Omental fat pad (tissue), 4 donors: ENCODE measurements around the gene GNG2. TPM values are rescaled to one million over a fixed set of nuclear protein-coding genes. Genes with fewer than 3 reads are reported as not detected.

ENCODE experiments used
- ATAC-seq: fragments of 150-250 bp; one replicate; pipeline ENCODE4 v1.9.1; 2016; ENCODE audit warnings: mild to moderate bottlenecking, moderate library complexity; ENCODE audit not compliant: low FRiP score
- DNase-seq: peaks from one replicate; pipeline ENCODE4 v3.0.0-alpha.2; 2019; ENCODE audit warnings: low spot score
- total RNA-seq, 4 donors: library from RNA; depleted of rRNA; stranded (reverse); fragments of >200 nt; gene quantifications; one replicate each; pipeline ENCODE4 v1.1.0, GENCODE V29; 2016
- TF ChIP-seq, protein P1 (sequence below), 3 donors: fragments of 450-650 bp; IDR thresholded peaks; one replicate each; pipeline ENCODE4 v1.5.1; 2016 to 2017; ENCODE audit warnings: antibody characterized with exemption in 3 of 3, mild to moderate bottlenecking in 3 of 3, moderate library complexity in 2 of 3

Gene GNG2
- total RNA-seq, 4 donors from 2014 or later = 40.7 to 85.6 (median 54.0) TPM

DNA sequence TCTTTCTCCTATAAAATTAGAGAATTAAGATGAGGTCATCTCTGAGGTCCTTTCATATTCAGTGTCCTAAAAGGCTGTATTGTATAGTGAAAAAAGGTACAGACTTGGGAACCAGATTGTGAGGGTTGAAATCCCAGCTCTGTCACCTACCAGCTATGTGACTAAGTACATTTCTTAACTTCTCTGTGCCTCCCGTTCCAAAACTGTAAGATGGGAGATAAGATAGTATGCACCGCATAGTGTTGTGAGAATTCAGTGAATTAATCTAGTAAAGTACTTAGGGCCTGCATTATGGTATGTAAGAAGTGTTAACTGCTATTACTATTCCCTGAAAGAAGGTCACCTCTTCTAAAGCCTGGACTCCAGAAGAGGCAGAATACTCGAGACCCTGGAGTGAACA is 60.6 kb downstream of the GNG2 start:
- DNase-seq (no peak), ATAC-seq (no peak)
- TF ChIP-seq, protein P1, sequence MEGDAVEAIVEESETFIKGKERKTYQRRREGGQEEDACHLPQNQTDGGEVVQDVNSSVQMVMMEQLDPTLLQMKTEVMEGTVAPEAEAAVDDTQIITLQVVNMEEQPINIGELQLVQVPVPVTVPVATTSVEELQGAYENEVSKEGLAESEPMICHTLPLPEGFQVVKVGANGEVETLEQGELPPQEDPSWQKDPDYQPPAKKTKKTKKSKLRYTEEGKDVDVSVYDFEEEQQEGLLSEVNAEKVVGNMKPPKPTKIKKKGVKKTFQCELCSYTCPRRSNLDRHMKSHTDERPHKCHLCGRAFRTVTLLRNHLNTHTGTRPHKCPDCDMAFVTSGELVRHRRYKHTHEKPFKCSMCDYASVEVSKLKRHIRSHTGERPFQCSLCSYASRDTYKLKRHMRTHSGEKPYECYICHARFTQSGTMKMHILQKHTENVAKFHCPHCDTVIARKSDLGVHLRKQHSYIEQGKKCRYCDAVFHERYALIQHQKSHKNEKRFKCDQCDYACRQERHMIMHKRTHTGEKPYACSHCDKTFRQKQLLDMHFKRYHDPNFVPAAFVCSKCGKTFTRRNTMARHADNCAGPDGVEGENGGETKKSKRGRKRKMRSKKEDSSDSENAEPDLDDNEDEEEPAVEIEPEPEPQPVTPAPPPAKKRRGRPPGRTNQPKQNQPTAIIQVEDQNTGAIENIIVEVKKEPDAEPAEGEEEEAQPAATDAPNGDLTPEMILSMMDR (IDR thresholded peaks at IDR 0.05) = no peak

DNA sequence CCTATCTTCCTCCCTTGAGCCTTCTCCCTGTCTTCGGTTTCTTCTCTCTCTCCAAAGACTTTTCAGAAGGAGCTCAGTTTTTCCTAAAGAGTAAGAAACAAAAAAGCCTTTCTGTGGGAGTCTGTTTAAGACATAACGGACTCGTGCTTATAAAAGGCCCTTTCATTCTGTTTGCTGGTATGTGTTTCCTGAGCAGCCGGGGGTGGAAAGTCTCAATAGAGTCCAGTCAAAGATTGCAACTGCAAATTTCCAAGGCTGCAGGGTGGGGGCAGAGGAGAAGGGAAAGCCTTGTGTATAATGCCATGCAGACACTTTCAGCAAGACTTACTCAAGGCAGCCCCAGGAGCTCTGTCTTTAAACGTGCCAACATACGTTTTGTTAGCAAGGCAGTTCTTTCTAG is 62.2 kb downstream of the GNG2 start:
- ATAC-seq (no peak), DNase-seq (no peak)
- TF ChIP-seq, protein P1 (IDR thresholded peaks at IDR 0.05) = no peak

DNA sequence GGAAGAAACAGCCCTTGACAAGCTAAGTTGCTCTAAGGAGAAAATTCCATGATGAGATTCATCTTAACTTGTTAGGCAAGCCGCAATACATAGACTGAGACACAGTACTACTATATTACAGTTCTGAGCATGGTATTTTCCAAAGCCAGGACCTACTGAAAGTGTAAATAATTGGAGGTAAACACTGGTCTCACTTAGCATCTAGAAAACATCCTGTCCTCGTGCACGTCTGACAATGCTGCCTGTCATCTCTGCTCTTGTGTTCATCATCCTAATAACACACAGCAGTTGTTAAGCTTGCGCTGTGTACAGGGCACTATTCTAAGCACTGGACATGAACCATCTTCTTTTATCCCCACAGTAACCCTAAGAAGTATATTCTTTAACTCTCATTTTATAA is 64.2 kb downstream of the GNG2 start:
- DNase-seq (no peak), ATAC-seq (no peak)
- TF ChIP-seq, protein P1 (IDR thresholded peaks at IDR 0.05) = no peak

DNA sequence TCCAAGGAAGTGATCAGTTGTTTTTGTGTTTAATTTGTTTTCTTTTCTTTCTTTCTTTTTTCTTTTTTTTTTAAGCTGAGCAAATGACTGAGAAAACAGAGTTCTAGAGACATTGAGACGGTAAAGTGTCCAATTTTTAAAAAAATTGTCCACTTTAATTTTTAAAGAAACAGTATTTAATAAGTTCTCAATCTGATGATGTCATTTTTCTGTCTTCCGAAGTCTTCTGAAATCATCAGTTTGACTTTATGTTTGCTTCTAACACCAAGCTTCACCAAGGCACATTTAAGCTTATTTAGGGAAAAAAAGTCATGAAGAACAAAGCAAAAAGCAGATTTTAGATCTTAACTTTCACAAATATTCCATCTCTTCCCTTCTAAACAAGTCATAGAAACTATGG is 65.6 kb downstream of the GNG2 start:
- DNase-seq (no peak), ATAC-seq (no peak)

DNA sequence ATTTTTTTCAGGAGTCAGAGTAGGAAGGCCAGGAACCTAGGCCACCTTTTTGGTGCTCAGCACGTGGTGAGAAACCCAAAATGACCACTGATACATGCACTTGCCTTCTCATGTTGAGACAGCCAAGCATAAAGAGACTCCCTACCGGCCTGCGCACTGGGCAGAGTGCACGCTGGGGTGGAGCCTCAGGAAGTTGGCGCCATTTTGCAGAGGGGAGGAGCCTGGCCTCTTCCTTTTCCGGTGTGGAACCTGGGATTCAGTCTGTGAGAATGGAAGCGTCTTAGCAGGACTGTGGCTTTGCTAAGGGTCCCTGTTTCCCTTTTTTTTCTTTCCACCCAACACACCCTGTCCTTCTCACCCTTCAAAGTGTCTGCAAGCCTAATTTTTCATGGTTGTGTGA is 66.0 kb downstream of the GNG2 start:
- TF ChIP-seq, protein P1 (IDR thresholded peaks at IDR 0.05) = no peak
- ATAC-seq (no peak), DNase-seq (no peak)

More for the DNA sequence above, 65.6 kb downstream of the GNG2 start:
- TF ChIP-seq, protein P1 (IDR thresholded peaks at IDR 0.05) = no peak

DNA sequence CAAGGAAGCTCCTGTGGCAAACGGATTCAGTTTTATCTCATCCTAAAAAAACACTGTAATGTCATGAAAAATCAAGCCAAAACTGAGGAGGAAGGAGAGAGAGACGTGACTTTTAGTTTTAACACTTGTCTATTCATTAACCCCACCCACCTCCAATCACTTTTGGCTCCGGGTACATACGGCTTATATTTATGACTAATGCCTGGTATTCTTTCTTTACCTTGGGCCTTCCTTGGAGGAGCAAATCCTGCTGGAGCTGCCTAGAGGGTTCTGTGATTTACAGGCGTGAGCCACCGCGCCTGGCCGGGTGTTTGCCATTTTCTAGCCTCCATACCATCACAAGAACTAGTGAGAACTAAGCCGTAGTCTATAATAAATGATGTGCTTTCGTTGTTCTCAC is 68.2 kb downstream of the GNG2 start:
- no peak for ATAC-seq
- no peak for DNase-seq
- TF ChIP-seq, protein P1 (IDR thresholded peaks at IDR 0.05) = no peak

DNA sequence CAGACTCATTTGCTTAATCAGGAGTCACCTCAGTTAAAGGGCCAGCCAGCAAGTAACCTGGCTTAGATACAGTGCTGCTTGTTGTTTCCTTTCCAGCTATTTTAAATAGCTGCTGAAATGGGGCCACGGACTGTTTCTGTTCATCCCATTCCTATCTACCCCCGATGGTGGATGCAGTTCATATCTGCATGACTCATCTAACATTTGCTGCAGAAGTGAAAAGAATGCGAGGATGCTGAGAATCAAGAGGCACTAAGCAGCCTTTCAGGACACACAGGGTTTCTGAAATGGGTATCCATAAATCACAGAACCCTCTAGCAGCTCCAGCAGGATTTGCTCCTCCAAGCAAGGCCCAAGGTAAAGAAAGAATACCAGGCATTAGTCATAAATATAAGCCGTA is 68.8 kb downstream of the GNG2 start:
- ATAC-seq (no peak), DNase-seq (no peak)
- TF ChIP-seq, protein P1 (IDR thresholded peaks at IDR 0.05) = no peak
